ENCODE measurements around the gene GIGYF2. TPM values are rescaled to one million over a fixed set of nuclear protein-coding genes. Genes with fewer than 3 reads are reported as not detected.

Gene GIGYF2
- polyA plus RNA-seq, 1 donor from 2014 or later: 52.6 TPM

DNA sequence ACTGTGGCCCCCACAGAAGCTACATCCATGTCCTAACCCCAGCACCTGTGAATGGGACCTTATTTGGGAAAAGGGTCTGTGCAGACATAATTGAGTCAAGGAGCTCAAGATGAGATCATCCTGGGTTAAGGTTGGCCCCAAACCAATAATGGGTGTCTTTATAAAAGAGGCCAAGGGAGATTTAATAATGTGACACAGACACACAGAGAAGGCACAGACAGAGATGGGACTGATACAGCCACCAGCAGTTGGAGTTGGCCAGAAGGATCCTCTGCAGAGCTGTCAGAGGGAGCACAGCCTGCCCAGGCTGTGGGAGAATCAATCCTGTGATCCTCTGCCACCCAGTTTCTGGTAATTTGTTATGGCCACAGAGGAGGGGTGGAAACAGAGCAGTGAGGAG, 199.0 kb downstream of the GIGYF2 start:
- Histone ChIP-seq H3K9me3 (ENCODE audit: low read length) (no peaks in the 10 kb centered on the region), H3K4me3 (ENCODE audit: low read length) (no peak overlapping the region), H3K9ac (ENCODE audit: low read length) (no peak overlapping the region), H3K9me2 (ENCODE audit: insufficient read depth, low read length) (no peaks in the 10 kb centered on the region), H3F3A (ENCODE audit: insufficient read depth, low read length, poor library complexity, severe bottlenecking) (no peaks in the 10 kb centered on the region), H3K27ac (ENCODE audit: low read length) (no peak overlapping the region), H3K36me3 (ENCODE audit: insufficient read depth, low read length) (no peaks in the 10 kb centered on the region), H3K27me3 (ENCODE audit: insufficient read depth, low read depth, low read length) (no peaks in the 10 kb centered on the region), H4K20me1 (ENCODE audit: insufficient read depth) (no peaks in the 10 kb centered on the region), H3K79me2 (replicated peaks; ENCODE audit: insufficient read depth, low read length) (no peaks in the 10 kb centered on the region), H2AFZ (ENCODE audit: low read depth, low read length) (no peak overlapping the region), H3K4me2 (ENCODE audit: low read length) (no peak overlapping the region)
- no peak for TF ChIP-seq POLR2AphosphoS5 (IDR thresholded peaks at IDR 0.05)
- no peak for TF ChIP-seq EP300 (conservative IDR thresholded peaks at IDR 0.05; ENCODE audit: poor library complexity, severe bottlenecking)
- no peak for TF ChIP-seq SMC3 (conservative IDR thresholded peaks at IDR 0.05; ENCODE audit: poor library complexity)

DNA sequence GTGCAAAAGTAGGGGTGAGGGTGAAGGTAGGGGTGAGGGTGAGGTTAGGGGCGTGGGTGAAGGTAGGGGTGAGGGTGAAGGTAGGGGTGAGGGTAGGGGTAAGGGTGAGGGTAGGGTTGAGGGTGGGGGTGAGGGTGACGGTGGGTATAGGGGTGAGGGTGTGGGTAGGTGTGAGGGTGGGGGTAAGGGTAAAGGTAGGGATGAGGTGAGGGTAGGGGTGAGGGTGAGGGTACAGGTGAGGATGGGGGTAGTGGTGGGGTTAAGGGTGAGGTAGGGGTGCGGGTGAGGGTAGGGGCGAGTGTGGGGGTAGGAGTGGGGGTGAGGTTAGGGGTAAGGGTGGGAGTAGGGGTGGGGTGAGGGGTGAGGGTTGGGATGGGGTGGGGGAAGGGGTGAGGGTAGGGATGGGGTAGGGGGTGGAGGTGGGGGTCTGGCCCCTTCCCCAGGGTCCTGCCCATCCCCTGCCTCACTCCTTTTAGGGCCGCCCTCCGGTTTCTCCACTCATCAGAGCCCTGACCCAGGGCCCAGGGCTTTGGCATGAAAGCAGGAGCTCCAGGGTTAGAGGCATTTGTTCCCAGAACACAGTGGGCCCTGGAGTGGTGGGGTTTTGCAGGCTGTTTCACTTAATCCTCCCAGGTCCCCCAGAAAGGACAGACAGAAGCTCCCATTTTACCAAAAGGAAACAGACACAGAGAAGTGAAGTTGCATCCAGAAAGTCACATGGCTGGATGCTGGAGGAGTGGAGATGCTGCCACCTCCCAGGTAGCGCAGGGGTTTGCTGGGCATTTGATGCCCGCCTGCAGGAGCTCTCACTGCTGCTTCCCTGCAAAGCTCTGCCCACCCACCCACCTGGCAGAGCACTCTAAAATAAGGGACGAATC, 199.8 kb downstream of the GIGYF2 start:
- H3K4me3 ChIP-seq (ENCODE audit: low read length): no peak overlapping the region
- H3K79me2 ChIP-seq (replicated peaks; ENCODE audit: insufficient read depth, low read length): no peaks in the 10 kb centered on the region
- TF ChIP-seq, protein P1, sequence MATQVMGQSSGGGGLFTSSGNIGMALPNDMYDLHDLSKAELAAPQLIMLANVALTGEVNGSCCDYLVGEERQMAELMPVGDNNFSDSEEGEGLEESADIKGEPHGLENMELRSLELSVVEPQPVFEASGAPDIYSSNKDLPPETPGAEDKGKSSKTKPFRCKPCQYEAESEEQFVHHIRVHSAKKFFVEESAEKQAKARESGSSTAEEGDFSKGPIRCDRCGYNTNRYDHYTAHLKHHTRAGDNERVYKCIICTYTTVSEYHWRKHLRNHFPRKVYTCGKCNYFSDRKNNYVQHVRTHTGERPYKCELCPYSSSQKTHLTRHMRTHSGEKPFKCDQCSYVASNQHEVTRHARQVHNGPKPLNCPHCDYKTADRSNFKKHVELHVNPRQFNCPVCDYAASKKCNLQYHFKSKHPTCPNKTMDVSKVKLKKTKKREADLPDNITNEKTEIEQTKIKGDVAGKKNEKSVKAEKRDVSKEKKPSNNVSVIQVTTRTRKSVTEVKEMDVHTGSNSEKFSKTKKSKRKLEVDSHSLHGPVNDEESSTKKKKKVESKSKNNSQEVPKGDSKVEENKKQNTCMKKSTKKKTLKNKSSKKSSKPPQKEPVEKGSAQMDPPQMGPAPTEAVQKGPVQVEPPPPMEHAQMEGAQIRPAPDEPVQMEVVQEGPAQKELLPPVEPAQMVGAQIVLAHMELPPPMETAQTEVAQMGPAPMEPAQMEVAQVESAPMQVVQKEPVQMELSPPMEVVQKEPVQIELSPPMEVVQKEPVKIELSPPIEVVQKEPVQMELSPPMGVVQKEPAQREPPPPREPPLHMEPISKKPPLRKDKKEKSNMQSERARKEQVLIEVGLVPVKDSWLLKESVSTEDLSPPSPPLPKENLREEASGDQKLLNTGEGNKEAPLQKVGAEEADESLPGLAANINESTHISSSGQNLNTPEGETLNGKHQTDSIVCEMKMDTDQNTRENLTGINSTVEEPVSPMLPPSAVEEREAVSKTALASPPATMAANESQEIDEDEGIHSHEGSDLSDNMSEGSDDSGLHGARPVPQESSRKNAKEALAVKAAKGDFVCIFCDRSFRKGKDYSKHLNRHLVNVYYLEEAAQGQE (IDR thresholded peaks at IDR 0.05; ENCODE audit: borderline replicate concordance): no peak
- TF ChIP-seq MXI1 (conservative IDR thresholded peaks at IDR 0.05; ENCODE audit: poor library complexity, severe bottlenecking): no peak
- TF ChIP-seq, protein P2, sequence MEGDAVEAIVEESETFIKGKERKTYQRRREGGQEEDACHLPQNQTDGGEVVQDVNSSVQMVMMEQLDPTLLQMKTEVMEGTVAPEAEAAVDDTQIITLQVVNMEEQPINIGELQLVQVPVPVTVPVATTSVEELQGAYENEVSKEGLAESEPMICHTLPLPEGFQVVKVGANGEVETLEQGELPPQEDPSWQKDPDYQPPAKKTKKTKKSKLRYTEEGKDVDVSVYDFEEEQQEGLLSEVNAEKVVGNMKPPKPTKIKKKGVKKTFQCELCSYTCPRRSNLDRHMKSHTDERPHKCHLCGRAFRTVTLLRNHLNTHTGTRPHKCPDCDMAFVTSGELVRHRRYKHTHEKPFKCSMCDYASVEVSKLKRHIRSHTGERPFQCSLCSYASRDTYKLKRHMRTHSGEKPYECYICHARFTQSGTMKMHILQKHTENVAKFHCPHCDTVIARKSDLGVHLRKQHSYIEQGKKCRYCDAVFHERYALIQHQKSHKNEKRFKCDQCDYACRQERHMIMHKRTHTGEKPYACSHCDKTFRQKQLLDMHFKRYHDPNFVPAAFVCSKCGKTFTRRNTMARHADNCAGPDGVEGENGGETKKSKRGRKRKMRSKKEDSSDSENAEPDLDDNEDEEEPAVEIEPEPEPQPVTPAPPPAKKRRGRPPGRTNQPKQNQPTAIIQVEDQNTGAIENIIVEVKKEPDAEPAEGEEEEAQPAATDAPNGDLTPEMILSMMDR (IDR thresholded peaks at IDR 0.05; ENCODE audit: poor library complexity, severe bottlenecking): no peak
- no peak for TF ChIP-seq TAF1 (IDR thresholded peaks at IDR 0.05; ENCODE audit: low read depth)
- TF ChIP-seq RAD21 (conservative IDR thresholded peaks at IDR 0.05): no peak
- TF ChIP-seq SMC3 (conservative IDR thresholded peaks at IDR 0.05; ENCODE audit: poor library complexity): no peak
- H3K9ac ChIP-seq (ENCODE audit: low read length): no peak overlapping the region
- no peaks in the 10 kb centered on the region for H3K36me3 ChIP-seq (ENCODE audit: insufficient read depth, low read length)
- H3F3A ChIP-seq (ENCODE audit: insufficient read depth, low read length, poor library complexity, severe bottlenecking): no peaks in the 10 kb centered on the region
- H3K27ac ChIP-seq (ENCODE audit: low read length): no peak overlapping the region
- no peak overlapping the region for H3K4me2 ChIP-seq (ENCODE audit: low read length)
- no peak overlapping the region for H2AFZ ChIP-seq (ENCODE audit: low read depth, low read length)
- H3K9me3 ChIP-seq (ENCODE audit: low read length): no peaks in the 10 kb centered on the region
- H3K27me3 ChIP-seq (ENCODE audit: insufficient read depth, low read depth, low read length): no peaks in the 10 kb centered on the region
- no peaks in the 10 kb centered on the region for H4K20me1 ChIP-seq (ENCODE audit: insufficient read depth)
- no peaks in the 10 kb centered on the region for H3K9me2 ChIP-seq (ENCODE audit: insufficient read depth, low read length)

Data from neural cell (in vitro differentiated cells).